OCI-LY7 (cell line): ENCODE data around the gene PTPRO. TPM values are rescaled to one million over a fixed set of nuclear protein-coding genes. Genes with fewer than 3 reads are reported as not detected.

Experiments used
- BruUV-seq: library from RNA; stranded (reverse); fragments of 400-500 nt; replicated peaks from 2 replicates; lab custom pipeline; 2021; lab: Mats Ljungman, UMichigan
- CTCF ChIA-PET: fragments of 300-600 bp; sonication (Branson Sonifier 250); formaldehyde crosslinking; loops from one replicate; lab custom pipeline; 2022; ENCODE audit warnings: antibody characterized with exemption; ENCODE audit not compliant: unreplicated experiment; lab: Charles Lee
- POLR2A ChIA-PET: fragments of 300-600 bp; sonication (Branson Sonifier 250); formaldehyde crosslinking; loops from one replicate; lab custom pipeline; 2022; ENCODE audit warnings: antibody characterized with exemption; lab: Charles Lee
- DNase-seq: peaks from one replicate; pipeline ENCODE4 v3.0.0-alpha.2; 2015; ENCODE audit warnings: low spot score
- H2AFZ ChIP-seq: fragments of 200-600 bp; sonication (generic), shearing (Covaris generic); 2 replicates; pipeline ENCODE4 v1.6.1; 2014; ENCODE audit warnings: mild to moderate bottlenecking, antibody characterized with exemption, low read length, moderate library complexity
- H3K27ac ChIP-seq: fragments of 200-600 bp; sonication (generic); 2 replicates; pipeline ENCODE4 v1.5.1; 2014; ENCODE audit warnings: mixed run types, low read depth, mild to moderate bottlenecking, moderate library complexity, low read length, inconsistent platforms; ENCODE audit not compliant: poor library complexity, severe bottlenecking
- H3K36me3 ChIP-seq: fragments of 200-600 bp; sonication (generic); 2 replicates; pipeline ENCODE4 v1.6.1; 2014; ENCODE audit warnings: mild to moderate bottlenecking, antibody characterized with exemption, low read length, moderate library complexity, mixed read lengths; ENCODE audit not compliant: insufficient read depth
- H3K4me1 ChIP-seq: fragments of 200-600 bp; sonication (generic); 2 replicates; pipeline ENCODE4 v1.5.1; 2014; ENCODE audit warnings: mild to moderate bottlenecking, low read length; ENCODE audit not compliant: insufficient read depth, poor library complexity, severe bottlenecking
- H3K4me2 ChIP-seq: fragments of 200-600 bp; sonication (generic); 2 replicates; pipeline ENCODE4 v1.6.1; 2014; ENCODE audit warnings: mild to moderate bottlenecking, low read length
- H3K4me3 ChIP-seq: fragments of 200-600 bp; sonication (generic); 2 replicates; pipeline ENCODE4 v1.5.1; 2014; ENCODE audit warnings: mild to moderate bottlenecking, low read depth, low read length; ENCODE audit not compliant: poor library complexity, severe bottlenecking
- H3K79me2 ChIP-seq: fragments of 200-600 bp; sonication (generic); 2 replicates; pipeline ENCODE4 v1.6.1; 2016; ENCODE audit warnings: low read depth, mild to moderate bottlenecking, low read length, moderate library complexity, mixed read lengths; ENCODE audit not compliant: insufficient read depth
- H3K9me2 ChIP-seq: fragments of 200-600 bp; sonication (generic); 2 replicates; pipeline ENCODE4 v1.6.1; 2016; ENCODE audit warnings: mild to moderate bottlenecking, low read length, mixed read lengths; ENCODE audit not compliant: insufficient read depth
- H3K9me3 ChIP-seq: fragments of 200-600 bp; sonication (generic); 2 replicates; pipeline ENCODE4 v1.6.1; 2014; ENCODE audit warnings: mild to moderate bottlenecking, mixed run types, low read length, mixed read lengths
- H4K20me1 ChIP-seq: fragments of 200-600 bp; sonication (generic); 2 replicates; pipeline ENCODE4 v1.6.1; 2014; ENCODE audit warnings: mild to moderate bottlenecking, antibody characterized with exemption, low read length, moderate library complexity, mixed read lengths; ENCODE audit not compliant: insufficient read depth
- EZH2phosphoT487 ChIP-seq: fragments of 200-600 bp; sonication (generic); IDR thresholded peaks from 2 replicates; pipeline ENCODE4 v1.6.1; 2018; ENCODE audit warnings: low read depth, borderline replicate concordance, mild to moderate bottlenecking, mixed run types, antibody characterized with exemption, low read length, moderate library complexity, mixed read lengths
- intact Hi-C: fragments of 100-400 bp; cut with micrococcal nuclease; formaldehyde crosslinking; loops from one replicate; pipeline ENCODE4 v1.10.0; 2022; ENCODE audit not compliant: unreplicated experiment
- total RNA-seq, 2 experiments: library from RNA; depleted of rRNA in 1 of 2; stranded (reverse); fragments of >200 nt in 1 of 2; shearing (Covaris generic) in 1 of 2; gene quantifications; 2 replicates each; pipeline ENCODE4 v1.2.3, GENCODE V29; 2014 to 2022
- TF ChIP-seq, protein P1 (sequence below): fragments of 200-600 bp; sonication (generic); conservative IDR thresholded peaks from 2 replicates; pipeline ENCODE4 v1.5.1; 2014; ENCODE audit warnings: mild to moderate bottlenecking, antibody characterized with exemption, low read length, moderate library complexity, mixed read lengths

PTPRO gene
- total RNA-seq, 2 experiments from 2014 or later, result 0.06 to 0.23 TPM

DNA sequence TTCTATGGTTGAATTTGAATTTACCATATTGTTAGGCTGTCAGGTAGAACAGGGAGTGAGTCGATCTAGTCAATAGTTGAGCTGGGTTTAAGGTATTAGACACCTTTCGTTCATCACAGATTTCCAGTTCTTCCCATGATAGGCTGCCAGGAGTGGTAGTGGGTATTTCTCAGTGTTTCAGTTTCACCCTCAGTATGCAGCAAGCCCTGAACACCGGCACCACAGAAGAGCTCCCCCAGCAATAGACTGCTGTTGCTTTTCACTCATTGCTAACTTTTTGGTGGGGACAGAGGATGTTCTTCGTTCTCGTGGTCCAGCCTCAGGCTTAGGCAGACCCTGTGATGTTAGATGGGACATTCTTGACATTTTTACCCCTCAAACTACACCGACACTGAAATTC lies 164.6 kb downstream of the PTPRO start:
- Histone ChIP-seq H3K9me2 (no peaks in the 10 kb centered on the region), H2AFZ (no peak overlapping the region), H4K20me1 (no peaks in the 10 kb centered on the region), H3K79me2 (no peaks in the 10 kb centered on the region), H3K4me1 (no peaks in the 10 kb centered on the region), H3K36me3 (no peaks in the 10 kb centered on the region), H3K4me3 (no peak overlapping the region), H3K4me2 (no peak overlapping the region), H3K27ac (no peak overlapping the region), H3K9me3 (no peaks in the 10 kb centered on the region)
- ChIA-PET POLR2A (no interaction called here), CTCF (no interaction called here)
- TF ChIP-seq EZH2phosphoT487, result no peak
- TF ChIP-seq, protein P1, sequence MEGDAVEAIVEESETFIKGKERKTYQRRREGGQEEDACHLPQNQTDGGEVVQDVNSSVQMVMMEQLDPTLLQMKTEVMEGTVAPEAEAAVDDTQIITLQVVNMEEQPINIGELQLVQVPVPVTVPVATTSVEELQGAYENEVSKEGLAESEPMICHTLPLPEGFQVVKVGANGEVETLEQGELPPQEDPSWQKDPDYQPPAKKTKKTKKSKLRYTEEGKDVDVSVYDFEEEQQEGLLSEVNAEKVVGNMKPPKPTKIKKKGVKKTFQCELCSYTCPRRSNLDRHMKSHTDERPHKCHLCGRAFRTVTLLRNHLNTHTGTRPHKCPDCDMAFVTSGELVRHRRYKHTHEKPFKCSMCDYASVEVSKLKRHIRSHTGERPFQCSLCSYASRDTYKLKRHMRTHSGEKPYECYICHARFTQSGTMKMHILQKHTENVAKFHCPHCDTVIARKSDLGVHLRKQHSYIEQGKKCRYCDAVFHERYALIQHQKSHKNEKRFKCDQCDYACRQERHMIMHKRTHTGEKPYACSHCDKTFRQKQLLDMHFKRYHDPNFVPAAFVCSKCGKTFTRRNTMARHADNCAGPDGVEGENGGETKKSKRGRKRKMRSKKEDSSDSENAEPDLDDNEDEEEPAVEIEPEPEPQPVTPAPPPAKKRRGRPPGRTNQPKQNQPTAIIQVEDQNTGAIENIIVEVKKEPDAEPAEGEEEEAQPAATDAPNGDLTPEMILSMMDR, result no peak
- BruUV-seq, result no TSS peak
- intact Hi-C loops, result no loop called here
- no peak for DNase-seq

GRCh38 chr12:15488481-15488880 lies 166.2 kb downstream of the PTPRO start:
- POLR2A ChIA-PET, result interaction anchor here (0.6 to 0.9 kb wide), 3 partner anchors 17 to 33 kb away, joined by 3 to 4 read pairs (median 3); no protein-coding TSS in a partner anchor
- no peak overlapping the region for H2AFZ ChIP-seq
- H3K9me2 ChIP-seq, result no peaks in the 10 kb centered on the region
- no peak for TF ChIP-seq EZH2phosphoT487
- TF ChIP-seq, protein P1, result no peak
- H3K4me2 ChIP-seq, result no peak overlapping the region
- H3K4me1 ChIP-seq, result no peaks in the 10 kb centered on the region
- no peak for DNase-seq
- H3K79me2 ChIP-seq, result no peaks in the 10 kb centered on the region
- H3K36me3 ChIP-seq, result no peaks in the 10 kb centered on the region
- no peaks in the 10 kb centered on the region for H3K9me3 ChIP-seq
- no TSS peak for BruUV-seq
- CTCF ChIA-PET, result no interaction called here
- no peak overlapping the region for H3K4me3 ChIP-seq
- H3K27ac ChIP-seq, result no peak overlapping the region
- intact Hi-C loops, result no loop called here
- no peaks in the 10 kb centered on the region for H4K20me1 ChIP-seq

- H3K4me2 ChIP-seq, result no peak overlapping the region
- no peak overlapping the region for H3K4me3 ChIP-seq
- CTCF ChIA-PET, result no interaction called here
- DNase-seq, result no peak
- intact Hi-C loops, result no loop called here
- TF ChIP-seq, protein P1, result no peak
- TF ChIP-seq EZH2phosphoT487, result no peak
- POLR2A ChIA-PET, result no interaction called here
- no peaks in the 10 kb centered on the region for H3K36me3 ChIP-seq
- no peaks in the 10 kb centered on the region for H3K4me1 ChIP-seq
- no peaks in the 10 kb centered on the region for H3K79me2 ChIP-seq
- BruUV-seq, result no TSS peak
- H3K9me3 ChIP-seq, result no peaks in the 10 kb centered on the region
- no peak overlapping the region for H2AFZ ChIP-seq
- H3K27ac ChIP-seq, result no peak overlapping the region
- H3K9me2 ChIP-seq, result no peaks in the 10 kb centered on the region
- no peaks in the 10 kb centered on the region for H4K20me1 ChIP-seq
Observed at GRCh38 chr12:15494329-15495046, 172.2 kb downstream of the PTPRO start.
